NCI-H146 treated with DMSO at 0.1 percent for 48 hours (cell line): Measurements from ENCODE around the gene CDC25A.
"Not testable (repeated sequence)": the region's sequence is repeated elsewhere in the genome, so short reads cannot be mapped to it uniquely, and the experiment has no call there.

Experiments used
- DNase-seq: peaks from one replicate; lab custom pipeline; 2025; ENCODE audit not compliant: unreplicated experiment; lab: John Stamatoyannopoulos, UW

CDC25A gene

GRCh38 chr3:48188266-48189201 lies at the start of gene CDC25A:
Gene CDC25A, minus strand, starts transcription at chr3:48188417. Its CDS starts 470 bp downstream, at chr3:48187947.
- DNase-seq, result peak; percentile 96

GRCh38 chr3:48236531-48236930 lies 48.3 kb upstream of the CDC25A start:
- no peak for DNase-seq

GRCh38 chr3:48233542-48233941 lies 45.3 kb upstream of the CDC25A start:
- no peak for DNase-seq

GRCh38 chr3:48232734-48233133 lies 44.5 kb upstream of the CDC25A start:
- DNase-seq, result peak; percentile 66

- no peak for DNase-seq
Measured at GRCh38 chr3:48232232-48232631, 44.0 kb upstream of the CDC25A start.

GRCh38 chr3:48226939-48227338 lies 38.7 kb upstream of the CDC25A start:
- DNase-seq, result no peak

- no peak for DNase-seq
Measured at GRCh38 chr3:48225587-48225986, 37.4 kb upstream of the CDC25A start.

GRCh38 chr3:48222616-48223513 lies 34.6 kb upstream of the CDC25A start, which contains the start of gene CAMP:
Gene CAMP, plus strand, starts transcription at chr3:48223495. Its CDS starts 17 bp downstream, at chr3:48223512.
- DNase-seq, result peak; percentile 24

- DNase-seq, result no peak
Measured at GRCh38 chr3:48220746-48221145, 32.5 kb upstream of the CDC25A start.

GRCh38 chr3:48219543-48219942 lies 31.3 kb upstream of the CDC25A start:
- no peak for DNase-seq

- DNase-seq, result no peak
Measured at GRCh38 chr3:48218537-48218936, 30.3 kb upstream of the CDC25A start.

- DNase-seq, result no peak
Measured at GRCh38 chr3:48217449-48217848, 29.2 kb upstream of the CDC25A start.

GRCh38 chr3:48215876-48216275 lies 27.7 kb upstream of the CDC25A start:
- DNase-seq, result no peak

GRCh38 chr3:48215466-48215865 lies 27.2 kb upstream of the CDC25A start:
- no peak for DNase-seq

- no peak for DNase-seq
Measured at GRCh38 chr3:48215019-48215418, 26.8 kb upstream of the CDC25A start.

- DNase-seq, result no peak
Measured at GRCh38 chr3:48214225-48214624, 26.0 kb upstream of the CDC25A start.

GRCh38 chr3:48211776-48212175 lies 23.6 kb upstream of the CDC25A start:
- not testable (repeated sequence) for DNase-seq

GRCh38 chr3:48210534-48210933 lies 22.3 kb upstream of the CDC25A start:
- DNase-seq, result not testable (repeated sequence)

GRCh38 chr3:48209445-48209844 lies 21.2 kb upstream of the CDC25A start:
- DNase-seq, result no peak

GRCh38 chr3:48208076-48208475 lies 19.9 kb upstream of the CDC25A start:
- no peak for DNase-seq

GRCh38 chr3:48202632-48203031 lies 14.4 kb upstream of the CDC25A start:
- DNase-seq, result no peak

- no peak for DNase-seq
Measured at GRCh38 chr3:48199117-48199516, 10.9 kb upstream of the CDC25A start.
